GM21360 (cell line): ENCODE data around the gene PKIG.

Source experiments
- ATAC-seq: cut with Tn5 transposase; IDR thresholded peaks from one replicate; pipeline ENCODE4 v1.9.1; 2021; ENCODE audit warnings: mild to moderate bottlenecking, moderate library complexity; ENCODE audit not compliant: unreplicated experiment

Gene PKIG

DNA sequence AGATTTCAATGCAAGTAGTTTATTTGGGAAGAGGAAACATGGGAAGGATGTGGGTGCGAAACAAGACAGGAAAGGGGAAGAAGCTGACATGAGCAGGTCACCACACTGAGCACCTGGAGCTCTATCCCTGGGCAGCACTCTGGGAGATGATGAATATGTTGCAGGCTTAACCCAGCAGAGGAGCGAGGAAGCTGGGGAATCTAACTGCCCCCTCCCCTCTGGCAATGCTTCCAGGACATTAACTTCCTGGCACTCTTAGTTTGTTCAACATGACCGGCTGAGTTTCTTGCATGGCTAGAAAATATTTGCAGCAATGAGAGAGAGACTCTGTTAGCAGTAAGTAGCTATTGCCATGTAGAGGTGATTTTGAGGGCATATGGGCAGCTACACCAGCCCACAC is 74.1 kb downstream of the PKIG start:
- no peak for ATAC-seq

DNA sequence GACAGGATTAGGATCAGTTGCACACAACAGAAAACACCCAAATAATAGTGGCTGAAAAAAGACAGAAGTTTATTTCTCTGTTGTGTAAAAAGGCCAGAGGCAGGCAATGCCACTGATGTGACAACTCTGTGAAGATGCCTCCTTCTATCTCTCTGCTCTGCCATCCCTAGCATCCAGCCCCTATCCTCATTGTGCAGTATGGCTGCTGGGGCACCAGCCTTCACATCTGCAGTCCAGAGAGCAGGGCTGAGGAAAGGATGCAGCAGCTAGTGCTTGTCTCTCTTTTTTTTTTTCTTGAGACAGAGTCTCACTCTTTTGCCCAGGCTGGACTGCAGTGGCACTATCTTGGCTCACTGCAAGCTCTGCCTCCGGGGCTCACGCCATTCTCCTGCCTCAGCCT is 75.5 kb downstream of the PKIG start:
- ATAC-seq: no peak

DNA sequence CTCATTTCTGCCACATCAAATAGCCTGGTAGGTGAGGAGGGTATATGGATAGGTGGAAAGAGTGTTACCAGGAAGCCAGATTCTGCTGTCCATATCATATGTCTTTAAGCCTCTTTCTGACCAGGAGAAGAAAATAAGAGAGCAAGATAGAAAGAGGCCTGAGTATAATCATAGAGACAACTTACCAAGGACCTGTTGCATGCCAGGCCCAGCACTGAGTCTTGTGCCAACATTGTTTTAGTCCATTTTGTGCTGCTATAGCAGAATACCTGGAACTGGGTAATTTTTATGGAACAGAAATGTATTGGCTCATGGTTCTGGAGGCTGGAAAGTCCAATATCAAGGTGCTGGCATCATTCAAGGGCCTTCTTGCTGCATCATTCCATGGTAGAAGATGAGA is 76.4 kb downstream of the PKIG start:
- ATAC-seq: no peak

DNA sequence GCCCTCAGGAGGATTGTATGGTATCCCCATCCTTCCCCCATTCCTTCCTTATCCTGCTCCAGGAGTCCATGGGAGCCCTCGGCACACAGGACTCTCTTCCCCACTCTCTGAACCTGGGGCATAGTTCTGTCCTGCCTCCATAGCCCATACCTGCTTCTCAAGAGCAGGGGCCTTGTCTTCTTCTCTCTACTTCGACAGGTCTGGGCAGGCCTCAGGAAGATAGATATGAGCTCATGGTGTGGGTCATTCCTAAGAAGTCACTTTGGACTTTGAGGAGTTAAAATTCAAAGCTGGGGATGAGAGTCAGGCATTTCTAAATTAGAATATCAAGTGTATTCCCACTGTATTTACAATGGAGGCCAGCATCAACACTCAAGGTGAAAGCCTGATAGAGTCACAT is 77.6 kb downstream of the PKIG start:
- ATAC-seq: no peak

DNA sequence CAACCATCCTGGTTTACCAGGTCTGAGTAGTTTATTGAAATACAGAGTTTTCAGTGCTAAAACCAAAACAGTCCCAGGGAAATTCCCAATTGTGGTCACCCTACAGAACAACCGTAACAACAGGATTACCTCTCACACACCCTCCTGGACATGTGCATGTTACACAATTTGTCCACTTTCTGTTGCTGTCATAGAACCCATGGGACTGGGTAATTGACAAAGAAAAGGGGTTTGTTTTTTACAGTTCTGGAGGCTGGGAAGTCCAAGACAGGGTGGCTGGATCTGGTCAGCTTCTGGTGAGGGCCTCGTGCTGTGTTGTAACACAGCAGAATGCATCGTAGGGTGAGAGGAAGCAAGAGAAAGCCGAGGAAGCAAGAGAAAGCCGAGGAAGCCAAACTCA is 78.2 kb downstream of the PKIG start:
- ATAC-seq: no peak

DNA sequence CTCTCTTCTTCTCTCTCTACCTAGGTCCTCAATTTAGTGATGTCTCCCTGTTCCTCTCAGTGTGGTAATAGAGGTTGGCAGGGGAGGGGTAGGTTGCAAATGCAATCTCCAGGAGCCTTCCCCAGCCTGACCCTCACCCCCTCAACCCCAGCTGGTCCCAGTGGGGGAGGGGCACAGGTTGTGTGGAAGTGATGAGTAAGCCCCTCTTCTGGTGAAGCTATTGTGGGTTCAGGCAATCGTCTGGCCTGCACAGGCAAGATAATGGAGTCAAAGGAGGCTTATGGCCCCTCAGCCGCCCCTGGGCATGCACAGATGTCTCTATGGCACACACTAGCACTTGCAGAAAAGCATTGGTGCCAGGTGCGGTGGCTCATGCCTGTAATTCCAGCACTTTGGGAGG is 79.9 kb downstream of the PKIG start:
- ATAC-seq: no peak

DNA sequence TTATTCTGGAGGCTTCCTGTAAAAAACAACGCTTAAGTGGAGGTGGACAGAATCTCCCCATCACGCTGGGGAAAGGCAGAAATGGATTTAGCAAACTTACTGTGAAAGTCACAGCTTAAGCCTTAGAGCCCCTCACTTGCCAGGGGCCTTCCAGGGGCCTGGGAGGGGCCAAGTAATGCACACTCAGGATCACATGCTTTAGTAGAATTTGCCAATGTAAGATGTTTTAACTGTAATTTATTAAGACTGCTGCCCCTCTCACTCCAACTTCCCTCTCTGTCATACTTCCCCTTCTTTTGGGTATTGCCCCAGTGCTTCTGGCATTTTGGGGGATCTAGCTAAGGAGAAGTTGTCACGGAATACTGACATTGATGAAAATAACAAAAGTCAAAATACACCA is 81.8 kb downstream of the PKIG start:
- no peak for ATAC-seq

DNA sequence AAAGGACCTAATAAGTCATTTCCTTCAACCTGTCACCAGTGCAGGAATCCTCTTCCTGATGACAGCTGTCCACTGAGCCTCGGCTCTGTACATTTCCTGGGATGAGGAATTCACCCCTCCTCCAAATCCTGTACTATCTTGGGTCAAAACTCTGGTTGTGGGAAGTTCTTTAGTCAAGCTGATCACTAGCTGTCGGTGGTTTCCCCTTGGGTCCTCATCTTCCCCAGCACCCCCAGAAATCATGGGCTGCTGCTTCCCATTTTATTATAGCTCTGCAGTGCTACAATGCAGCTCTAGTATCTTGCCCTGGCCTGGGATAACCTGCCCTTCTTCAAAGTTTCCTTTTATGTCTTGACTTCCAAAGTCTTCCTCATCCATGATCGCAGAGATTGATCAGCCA is 83.7 kb downstream of the PKIG start:
- no peak for ATAC-seq
